NCI-H526 treated with DMSO at 0.1 percent for 48 hours (cell line): Measurements from ENCODE around the gene BARX2.
"Not testable (repeated sequence)": the region's sequence is repeated elsewhere in the genome, so short reads cannot be mapped to it uniquely, and the experiment has no call there.

Experiments
- DNase-seq: peaks from one replicate; lab custom pipeline; 2025; lab: John Stamatoyannopoulos, UW

Gene BARX2, protein sequence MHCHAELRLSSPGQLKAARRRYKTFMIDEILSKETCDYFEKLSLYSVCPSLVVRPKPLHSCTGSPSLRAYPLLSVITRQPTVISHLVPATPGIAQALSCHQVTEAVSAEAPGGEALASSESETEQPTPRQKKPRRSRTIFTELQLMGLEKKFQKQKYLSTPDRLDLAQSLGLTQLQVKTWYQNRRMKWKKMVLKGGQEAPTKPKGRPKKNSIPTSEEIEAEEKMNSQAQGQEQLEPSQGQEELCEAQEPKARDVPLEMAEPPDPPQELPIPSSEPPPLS

DNA sequence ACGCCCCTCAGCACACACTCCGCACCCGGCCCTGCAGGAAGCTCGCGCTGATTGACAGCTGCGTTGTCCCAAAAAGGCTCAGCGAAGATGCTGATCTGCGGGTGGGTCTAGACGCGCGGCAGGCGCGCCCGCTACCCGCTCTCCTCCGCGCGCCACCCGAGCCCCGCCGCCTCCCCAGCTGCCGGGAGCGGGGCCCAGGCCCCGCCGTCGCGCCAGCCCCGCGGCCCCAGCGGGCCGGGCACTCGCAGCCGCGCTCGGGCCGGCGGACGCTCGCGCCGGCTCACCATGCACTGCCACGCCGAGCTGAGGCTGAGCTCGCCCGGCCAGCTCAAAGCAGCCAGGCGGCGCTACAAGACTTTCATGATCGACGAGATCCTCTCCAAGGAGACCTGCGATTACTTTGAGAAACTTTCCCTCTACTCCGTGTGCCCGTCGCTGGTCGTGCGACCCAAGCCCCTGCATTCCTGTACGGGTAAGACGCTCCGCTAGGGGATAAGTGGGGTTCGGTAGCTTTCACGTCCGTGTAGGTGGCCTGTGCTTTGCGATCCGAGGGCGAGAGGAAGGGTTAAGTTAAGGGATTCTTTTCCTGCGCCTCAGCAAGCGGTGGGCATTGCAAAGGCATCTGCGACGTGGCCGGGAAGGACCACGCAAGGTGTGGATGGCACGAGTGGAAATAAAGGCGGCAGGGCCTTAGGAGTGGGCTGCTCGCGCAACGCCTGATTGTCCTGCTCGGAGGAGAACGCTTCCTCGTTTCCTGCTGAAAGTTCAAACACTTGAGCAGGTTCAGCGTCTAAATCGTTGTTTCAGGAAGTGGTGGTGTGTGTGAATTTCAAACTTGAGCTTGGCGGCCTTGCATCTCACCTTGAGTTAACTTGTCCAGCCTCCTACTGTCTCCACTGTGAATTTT, at the start of gene BARX2:
TSS of gene BARX2 (plus strand) at position 98 of the 907 bp plus-strand sequence. CDS start at position 286, 188 bp downstream.
- DNase-seq: peak; percentile 86

DNA sequence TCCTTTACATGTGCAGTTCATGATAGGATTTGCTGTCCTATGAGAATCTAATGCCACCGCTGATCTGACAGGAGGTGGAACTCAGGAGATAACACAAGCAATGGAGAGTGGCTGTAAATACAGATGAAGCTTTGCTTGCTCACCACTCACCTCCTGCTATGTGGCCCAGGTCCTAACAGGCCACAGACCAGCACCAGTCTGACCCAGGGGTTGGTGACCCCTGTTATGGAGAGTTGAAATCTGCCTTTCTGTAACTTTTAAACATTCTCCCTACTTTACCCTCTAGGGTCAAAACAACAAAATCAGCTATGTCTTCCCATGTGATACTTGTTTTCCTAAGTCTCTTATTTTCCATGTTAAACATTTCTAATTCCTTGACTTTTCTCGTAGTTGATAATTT, 48.7 kb upstream of the BARX2 start:
- DNase-seq: no peak

DNA sequence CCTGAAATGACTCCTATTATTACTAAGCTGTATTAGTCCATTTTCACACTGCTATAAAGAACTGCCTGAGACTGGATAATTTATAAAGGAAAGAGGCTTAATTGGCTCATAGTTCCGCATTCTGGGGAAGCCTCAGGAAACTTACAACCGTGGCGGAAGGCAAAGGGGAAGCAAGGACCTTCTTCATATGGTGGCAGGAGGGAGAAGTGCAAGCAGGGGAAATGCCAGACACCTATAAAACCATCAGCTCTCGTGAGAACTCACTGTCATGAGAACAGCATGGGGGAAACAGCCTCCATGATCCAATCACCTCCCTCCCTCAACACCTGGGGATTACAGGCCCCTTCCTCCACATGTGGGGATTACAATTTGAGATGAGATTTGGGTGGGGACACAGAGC, 47.9 kb upstream of the BARX2 start:
- not testable (repeated sequence) for DNase-seq

DNA sequence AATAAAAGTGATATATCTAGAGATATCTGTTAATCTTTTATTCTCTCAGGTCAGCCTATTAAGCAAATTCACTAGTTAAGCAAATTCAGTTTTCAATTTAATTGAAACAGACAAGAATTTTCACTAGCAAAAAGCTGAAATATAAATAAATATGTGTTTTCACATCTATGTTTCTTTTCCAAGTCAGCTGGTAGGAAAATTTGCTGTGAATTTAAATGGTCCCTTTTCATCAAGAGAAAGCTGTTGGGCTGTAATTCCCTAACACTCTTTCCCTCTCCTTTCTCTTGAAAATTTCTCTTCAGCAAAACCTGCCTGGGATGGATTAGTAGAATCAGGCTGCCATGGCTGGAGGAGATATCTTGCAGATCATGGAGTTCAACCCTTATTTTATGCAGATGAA, 46.9 kb upstream of the BARX2 start:
- DNase-seq: no peak

DNA sequence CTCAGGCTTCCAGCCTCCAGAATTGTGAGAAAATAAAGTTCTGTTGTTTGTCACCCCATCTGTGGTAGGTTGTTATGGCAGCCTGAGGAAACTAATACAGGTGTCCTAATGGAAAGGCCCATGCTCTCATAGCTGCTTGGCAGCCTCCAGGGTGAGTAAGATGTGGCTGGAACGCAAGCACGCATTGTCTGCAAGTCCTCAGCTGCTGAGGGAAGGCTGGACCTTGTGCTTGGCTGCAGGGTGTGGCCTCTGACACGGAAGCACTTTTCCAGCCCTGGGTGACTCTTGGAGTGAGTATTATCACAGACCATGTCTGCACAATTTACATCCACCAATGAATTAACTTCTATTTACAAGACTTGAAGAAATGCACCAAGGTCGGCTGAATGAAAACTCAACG, 44.4 kb upstream of the BARX2 start:
- no peak for DNase-seq

DNA sequence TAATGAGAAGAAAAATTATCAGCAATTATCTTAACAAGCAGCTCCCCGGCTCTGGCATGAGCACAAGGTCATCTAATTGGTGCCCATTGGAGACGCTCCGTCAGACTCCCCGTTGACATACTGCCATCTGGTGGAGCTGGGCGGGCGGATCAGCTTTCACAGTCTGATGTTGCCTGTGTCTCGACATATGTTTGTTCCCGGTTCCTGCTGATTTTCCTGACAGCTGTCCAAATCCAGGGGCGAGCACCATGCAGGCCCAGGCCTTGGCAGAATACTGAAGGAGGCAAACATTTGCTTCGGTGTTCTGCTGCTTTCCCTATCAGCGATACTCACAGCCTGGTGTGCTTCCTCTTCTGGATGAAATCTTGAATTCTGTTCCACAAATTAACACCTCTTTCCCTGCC, 43.8 kb upstream of the BARX2 start:
- peak; percentile 99 for DNase-seq

DNA sequence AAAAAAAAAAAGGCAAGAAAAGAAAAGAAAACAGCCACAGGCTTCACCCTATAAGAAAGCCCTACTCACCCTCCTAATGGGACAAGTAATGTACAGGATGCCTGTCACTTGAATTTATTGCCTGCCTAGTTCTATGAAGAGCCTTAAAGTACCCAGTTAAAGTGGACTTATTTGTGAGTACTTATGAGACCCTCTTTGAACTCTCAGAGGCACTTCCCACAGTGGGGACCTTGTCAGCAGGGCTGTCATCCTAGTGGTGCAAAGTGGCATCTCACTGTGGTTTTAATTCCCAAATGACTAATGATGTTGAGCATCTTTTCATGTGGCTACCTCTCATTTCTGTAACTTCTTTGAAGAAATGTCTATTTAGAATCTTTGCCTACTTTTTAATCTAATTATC, 41.8 kb upstream of the BARX2 start:
- no peak for DNase-seq

DNA sequence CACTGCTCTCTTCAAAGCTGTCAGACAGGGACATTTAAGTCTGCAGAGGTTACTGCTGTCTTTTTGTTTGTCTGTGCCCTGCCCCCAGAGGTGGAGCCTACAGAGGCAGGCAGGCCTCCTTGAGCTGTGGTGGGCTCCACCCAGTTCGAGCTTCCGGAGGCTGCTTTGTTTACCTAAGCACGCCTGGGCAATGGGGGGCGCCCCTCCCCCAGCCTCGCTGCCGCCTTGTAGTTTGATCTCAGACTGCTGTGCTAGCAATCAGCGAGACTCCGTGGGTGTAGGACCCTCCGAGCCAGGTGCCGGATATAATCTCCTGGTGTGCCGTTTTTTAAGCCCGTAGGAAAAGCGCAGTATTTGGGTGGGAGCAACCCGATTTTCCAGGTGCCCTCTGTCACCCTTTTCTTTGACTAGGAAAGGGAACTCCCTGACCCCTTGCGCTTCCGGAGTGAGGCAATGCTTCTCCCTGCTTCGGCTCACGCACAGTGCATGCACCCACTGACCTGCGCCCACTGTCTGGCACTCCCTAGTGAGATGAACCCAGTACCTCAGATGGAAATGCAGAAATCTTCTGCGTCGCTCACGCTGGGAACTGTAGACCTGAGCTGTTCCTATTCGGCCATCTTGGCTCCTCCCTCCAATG, 31.2 kb upstream of the BARX2 start:
- not testable (repeated sequence) for DNase-seq

DNA sequence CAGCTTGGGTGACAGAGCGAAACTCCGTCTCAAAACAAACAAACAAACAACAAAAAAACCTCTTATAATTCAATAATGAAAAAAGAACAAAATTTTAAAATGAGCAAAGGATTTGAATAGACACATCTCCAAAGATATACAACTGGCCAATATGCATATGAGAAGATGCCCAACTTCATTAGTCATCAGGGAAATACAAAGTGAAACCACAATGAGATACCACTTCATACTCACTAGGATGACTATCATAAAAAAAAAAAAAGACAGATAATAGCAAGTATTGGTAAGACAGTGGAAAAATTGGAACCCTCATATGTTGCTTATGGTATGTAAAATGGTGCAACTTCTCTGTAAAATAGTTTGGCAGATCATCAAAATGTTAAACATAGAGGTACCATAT, 28.7 kb upstream of the BARX2 start:
- no peak for DNase-seq

DNA sequence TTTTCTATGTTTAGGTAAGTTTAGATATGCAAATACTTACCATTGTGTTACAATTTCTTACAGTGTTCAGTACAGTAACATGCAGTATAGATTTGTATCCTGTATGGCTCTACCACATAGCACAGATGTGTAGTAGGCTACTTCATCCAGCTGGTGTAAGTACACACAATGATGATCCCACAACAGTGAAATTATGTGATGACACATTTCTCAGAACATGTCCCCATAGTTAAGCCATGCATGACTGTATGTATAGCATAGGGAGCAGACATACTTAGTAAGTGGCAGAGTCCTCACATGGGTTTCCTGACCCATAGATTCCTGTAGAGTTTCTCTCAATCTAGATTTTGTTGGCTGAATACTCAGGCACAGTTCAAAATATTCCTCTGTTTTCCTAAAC, 26.8 kb upstream of the BARX2 start:
- DNase-seq: no peak

DNA sequence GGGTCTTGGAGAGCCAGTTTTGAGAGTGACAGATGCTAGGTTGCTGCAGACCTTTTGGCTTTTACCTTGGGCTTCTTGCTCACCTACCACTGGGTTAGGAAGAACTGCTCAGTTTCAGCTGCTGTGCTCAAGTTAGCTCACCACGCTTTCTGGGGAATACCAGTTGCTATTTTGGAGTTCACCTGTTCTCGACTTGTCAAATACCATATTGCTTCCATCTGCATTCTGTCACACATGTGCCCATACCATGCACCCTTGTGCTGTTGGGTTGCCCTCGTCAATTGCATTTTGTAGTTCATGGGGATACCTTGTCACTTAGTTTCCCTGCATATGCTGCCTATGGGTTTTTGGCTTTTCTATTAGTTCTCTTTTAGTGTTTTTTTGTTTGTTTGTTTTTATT, 23.0 kb upstream of the BARX2 start:
- no peak for DNase-seq

DNA sequence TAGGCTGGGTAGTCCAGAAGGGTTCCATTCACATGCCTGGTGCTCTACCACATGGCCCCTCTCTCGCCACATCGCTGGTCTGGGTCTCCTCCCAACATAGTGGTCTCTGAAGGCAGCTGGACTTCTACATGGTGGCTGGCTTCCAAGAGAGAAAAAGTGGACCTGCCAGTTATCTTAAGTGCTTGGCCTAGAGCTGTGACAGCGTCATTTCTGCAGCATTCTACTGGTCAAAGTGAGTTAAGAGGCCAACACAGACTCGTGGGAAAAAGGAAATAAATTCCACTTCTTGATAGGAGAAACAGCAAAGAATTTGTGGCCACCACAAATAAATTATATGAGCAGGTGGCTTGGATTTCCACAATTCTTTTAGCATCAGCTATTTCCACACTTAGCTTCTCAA, 21.0 kb upstream of the BARX2 start:
- DNase-seq: no peak

DNA sequence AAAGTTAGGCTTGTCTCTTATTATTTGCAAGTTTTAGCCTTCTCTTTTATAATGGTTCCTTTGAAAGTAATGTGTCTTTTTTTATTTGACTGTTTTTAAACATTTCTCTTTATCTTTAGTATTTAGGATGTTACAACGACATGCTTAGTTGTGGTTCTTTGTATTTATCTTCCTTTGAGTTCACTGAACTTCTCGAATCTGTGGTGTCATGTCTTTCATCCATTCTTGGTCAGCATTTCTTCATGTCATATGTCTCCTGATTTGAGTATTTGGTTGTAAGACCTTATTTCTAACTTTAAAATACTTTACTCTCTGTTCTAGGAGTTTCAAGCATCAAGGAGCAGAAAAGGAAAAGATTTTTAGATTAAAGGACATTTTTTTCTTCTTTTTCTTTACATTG, 15.9 kb upstream of the BARX2 start:
- no peak for DNase-seq

DNA sequence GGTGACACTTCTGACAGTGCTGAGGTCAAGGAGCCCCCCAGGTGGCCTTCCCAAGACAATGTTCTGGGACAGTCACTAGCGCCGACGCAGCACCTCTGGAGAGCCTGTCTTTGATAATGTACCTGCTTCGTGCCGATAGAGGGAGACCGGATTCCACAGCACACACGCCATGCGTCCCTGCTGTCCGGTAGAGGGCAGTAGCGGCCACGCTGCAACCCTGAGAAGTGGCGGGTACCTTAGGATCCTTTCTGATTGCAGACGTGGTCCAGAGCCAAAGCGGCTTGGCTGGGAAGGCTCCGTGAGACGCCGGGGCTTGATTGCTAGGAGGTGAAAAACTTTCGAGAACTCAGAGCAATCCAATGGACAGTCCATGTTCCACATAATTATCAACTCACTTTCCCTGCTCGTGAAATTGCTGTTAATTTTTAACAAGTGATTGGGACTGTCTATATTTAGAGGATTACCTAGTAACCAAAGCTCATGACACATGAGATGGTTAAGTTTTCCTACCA, 11.4 kb upstream of the BARX2 start:
- DNase-seq: peak; percentile 97

DNA sequence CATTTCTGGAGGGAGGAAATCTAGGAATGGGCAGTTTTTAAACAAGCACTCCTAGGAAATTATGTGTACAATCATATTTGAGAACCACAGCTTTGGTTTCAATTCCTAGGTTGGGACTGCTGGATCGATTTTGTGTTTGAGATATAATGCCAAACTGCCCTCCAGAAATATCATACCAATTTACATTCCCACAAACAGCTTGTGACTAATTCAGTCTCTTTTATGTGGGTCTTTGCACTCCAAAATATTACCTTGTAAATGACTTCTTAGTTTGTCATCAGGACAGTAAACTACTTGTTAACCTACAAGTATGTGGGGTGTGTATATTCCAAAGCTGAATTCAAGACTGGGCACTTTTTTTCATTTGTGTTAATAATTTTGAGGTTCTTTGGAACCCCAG, 9.8 kb upstream of the BARX2 start:
- DNase-seq: no peak

DNA sequence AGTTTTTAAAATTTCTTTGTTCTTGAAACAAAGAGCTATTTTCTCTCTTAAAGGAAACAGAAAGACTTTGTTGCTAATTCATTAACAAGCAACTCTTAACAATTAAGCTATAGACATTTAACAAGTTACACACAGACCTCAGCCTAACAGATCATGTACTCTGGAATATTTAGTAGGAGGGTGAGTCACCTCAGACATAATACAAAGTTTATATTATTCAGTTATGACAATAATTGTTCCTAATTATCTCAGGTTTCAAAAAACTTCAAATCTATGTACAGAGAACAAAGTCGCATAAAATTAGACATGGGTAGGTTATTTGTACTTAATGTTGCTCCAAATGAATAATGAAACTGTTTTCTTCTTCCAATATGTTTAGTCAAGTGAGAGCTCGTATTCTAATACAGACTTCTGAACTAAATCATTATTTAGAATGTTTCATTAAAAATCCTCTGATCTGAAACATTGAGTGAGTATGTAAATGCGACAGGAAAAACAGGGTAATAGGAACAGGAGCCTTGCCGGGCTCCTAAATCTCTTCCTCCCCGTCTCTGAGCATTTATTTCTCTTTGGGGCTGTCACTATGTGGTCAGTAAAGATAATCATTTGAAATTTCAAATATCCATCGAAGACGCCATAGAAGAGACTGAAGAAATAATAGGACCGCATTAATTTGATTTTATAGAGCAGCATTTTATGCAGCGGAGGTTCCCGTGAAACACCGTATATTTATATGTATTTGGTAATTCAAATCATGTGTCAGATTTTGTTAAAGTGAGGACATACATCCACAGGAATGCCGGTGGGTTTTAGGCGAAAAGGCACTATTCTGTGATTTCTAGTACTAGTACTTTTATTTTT, 8.7 kb upstream of the BARX2 start:
- DNase-seq: no peak

DNA sequence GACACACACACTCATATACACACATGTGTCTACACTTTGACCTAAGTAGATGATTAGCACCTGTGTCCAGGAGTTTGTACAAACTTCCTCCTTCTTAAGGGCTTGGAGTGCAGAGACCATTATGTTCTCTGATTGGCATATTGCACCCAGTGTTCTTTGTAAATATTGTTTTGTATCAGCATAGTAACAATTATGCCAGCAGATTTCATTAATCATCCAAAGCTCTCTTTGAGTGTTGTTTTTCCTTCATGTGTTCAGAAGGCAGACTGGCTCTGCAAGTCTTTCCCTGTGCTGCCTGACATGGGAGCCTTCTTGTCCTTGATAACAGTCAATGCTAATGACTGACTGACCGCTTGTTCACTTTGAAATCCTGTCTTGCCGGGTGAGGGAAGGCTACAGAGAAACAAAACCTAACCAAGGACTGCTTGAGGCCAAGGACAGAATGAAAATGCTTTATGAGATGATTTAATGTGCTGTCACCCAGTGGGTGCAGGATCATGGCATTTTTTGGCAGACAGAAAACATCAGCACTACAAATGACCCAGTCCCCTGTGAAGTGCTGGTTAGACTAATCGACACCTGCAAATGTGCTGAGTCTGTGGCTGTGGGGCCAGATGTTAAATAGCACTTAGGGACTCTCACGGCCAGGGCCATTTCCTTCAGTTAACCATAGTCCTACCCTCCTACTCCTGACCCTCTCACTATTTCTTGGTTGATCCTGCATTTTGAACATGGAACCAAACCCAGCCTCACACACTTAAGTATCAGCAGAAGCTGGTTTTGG, 6.6 kb upstream of the BARX2 start:
- DNase-seq: no peak

DNA sequence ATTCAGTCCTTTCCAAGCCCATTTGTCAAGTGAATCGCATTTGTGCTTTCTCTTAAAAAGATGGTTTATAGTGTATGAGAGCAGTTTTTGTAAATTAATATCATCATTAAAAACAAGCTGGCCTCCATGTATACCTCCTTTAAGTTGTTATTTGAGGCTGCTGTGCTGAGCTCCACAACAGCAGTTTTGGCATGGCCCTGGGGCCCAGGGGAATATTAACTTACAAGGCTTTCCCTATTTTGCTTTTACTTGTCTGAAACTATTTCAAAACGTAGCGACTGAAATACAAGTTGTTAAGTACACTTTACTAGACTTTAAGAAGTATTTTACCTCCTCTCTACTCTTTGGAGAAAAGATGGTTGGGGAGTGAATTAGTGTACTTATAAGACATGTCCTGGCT, 4.9 kb upstream of the BARX2 start:
- no peak for DNase-seq

DNA sequence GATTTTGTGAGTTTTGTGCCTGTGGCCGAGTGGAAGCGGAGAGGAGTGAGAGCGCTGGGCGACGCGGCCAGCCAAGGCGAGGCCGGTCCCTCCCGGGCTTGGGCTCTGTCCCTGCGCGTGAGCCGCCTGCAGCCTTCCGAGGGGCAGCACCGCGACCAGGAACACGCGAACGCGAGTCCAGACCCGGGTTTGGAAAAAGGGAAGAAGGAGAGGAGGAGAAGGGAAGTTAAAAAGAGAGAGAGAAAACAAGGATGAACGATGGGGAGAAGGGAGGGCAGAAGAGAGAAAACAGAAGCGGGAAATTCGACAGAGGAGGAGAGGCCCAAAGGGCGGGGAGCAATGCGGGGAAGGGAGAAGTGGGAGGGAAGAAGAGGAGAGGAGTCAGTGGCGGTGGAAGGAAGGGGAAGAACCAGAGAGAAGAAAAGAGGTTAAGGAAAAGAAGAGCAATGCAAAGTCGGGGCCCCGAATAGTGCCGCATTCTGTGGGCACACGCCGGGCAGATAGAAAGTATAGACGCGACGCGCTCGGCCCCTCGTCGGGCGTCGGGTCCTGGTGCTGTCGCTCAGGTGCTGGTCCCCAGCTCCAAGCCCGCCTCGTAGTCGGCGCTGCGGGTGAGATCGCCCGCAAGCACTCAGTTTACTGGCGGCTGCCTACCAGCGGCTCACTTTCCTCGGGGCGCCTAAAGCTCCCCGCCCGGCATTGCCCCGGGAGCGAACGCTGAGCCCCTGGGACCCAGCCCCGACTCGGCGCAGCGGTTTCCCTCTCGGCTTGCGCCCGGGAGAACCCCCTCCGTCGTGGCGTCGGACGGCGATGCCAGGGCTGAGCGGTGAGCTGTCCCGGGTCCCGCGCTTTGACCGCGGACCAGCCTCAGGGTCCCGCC, 2.8 kb upstream of the BARX2 start:
- DNase-seq: no peak

DNA sequence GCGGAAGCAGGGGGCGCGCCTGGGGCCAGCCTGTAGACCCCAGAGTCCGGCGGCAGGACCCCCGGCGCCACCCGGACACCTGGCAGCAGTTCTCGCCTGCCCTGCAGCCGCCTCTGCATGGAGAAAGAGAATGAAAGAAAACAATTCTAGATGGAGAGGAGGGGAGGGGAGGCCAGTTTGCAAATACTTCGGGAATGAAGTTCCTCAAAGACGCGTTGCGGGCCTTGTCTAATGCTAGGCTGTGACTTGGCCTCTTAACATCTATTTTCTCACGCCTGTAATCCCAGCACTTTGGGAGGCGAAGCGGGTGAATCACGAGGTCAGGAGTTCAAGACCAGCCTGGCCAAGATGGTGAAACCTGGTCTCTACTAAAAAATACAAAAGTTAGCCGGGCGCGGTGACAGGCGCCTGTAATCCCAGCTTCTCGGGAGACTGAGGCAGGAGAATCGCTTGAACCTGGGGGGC, 2.1 kb upstream of the BARX2 start:
- no peak for DNase-seq
